Measurements from ENCODE around the gene CHST9. TPM values are rescaled to one million over a fixed set of nuclear protein-coding genes. Genes with fewer than 3 reads are reported as not detected.

CHST9 gene
- total and polyA plus RNA-seq, 2 donors from 2014 or later, result 1.5 to 9.8 TPM

DNA sequence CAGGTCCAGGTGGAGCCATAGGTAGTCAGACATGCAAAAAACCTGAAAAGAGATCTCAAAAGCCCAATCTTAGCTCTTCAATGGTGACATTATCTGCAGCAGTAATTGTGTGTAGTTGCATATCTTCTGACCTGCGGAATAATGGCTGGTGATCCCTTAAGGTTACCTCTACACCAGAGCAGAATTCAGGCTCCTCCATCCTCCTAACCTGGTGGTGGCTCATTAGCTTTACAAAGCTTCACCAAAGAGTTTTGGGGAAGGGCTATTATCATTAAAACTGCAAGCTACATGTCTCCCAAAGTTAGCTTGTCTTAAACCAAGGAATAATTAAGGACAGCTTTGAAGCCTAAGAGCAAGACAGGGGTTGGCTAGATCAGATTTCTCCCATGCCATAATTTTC lies 42.6 kb upstream of the CHST9 start:
- FAIRE-seq (no peak), DNase-seq (no peak)
- no peak overlapping the region for H3K4me3 ChIP-seq (ENCODE audit: low read length in 3 of 3)
- H3K4me1 ChIP-seq (ENCODE audit: control insufficient read depth in 2 of 3, insufficient read depth in 2 of 3, low read depth in 1 of 3, low read length in 3 of 3), result no peaks in the 10 kb centered on the region
- H3K9ac ChIP-seq (ENCODE audit: low read length in 3 of 3), result no peak overlapping the region
- intact Hi-C loops (cut with DNase I), result no loop called here
- no peaks in the 10 kb centered on the region for H3K9me3 ChIP-seq (ENCODE audit: control insufficient read depth in 2 of 3, insufficient read depth in 1 of 3, low read length in 3 of 3)
- no peaks in the 10 kb centered on the region for H3K36me3 ChIP-seq (ENCODE audit: control insufficient read depth in 2 of 3, insufficient read depth in 3 of 3, low read length in 3 of 3)
- no peaks in the 10 kb centered on the region for H3K27me3 ChIP-seq (ENCODE audit: control insufficient read depth, insufficient read depth, low read length)
- H3K27ac ChIP-seq (ENCODE audit: low read depth in 2 of 2, low read length in 2 of 2), result no peak overlapping the region
- TF ChIP-seq, protein P1, sequence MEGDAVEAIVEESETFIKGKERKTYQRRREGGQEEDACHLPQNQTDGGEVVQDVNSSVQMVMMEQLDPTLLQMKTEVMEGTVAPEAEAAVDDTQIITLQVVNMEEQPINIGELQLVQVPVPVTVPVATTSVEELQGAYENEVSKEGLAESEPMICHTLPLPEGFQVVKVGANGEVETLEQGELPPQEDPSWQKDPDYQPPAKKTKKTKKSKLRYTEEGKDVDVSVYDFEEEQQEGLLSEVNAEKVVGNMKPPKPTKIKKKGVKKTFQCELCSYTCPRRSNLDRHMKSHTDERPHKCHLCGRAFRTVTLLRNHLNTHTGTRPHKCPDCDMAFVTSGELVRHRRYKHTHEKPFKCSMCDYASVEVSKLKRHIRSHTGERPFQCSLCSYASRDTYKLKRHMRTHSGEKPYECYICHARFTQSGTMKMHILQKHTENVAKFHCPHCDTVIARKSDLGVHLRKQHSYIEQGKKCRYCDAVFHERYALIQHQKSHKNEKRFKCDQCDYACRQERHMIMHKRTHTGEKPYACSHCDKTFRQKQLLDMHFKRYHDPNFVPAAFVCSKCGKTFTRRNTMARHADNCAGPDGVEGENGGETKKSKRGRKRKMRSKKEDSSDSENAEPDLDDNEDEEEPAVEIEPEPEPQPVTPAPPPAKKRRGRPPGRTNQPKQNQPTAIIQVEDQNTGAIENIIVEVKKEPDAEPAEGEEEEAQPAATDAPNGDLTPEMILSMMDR (IDR thresholded peaks at IDR 0.05; ENCODE audit: borderline replicate concordance, extremely low read depth, insufficient read depth), result no peak

DNA sequence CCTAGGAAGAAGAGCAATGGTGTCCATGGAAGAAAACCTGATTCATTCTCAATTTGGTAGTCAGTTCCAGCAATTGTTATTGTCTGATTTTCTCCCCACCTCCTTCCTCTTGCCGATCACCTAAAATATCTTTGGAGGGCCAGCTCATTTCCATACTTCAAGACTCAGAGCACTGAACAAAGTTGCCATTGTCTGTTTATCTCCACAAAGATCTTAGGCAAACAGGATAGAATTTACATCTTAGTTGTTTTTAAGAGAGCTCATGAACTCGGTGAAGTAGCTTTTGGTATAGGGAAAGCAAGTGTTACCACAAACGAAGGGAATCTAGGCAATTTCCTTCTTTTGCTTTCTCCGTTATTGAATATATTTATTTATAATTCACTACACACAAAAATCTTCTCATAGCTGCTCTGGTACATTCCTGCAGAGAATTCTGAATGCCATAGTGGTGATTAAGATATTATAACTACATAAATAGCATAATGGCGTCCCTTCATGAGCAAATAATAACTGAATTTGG lies 41.5 kb upstream of the CHST9 start:
- FAIRE-seq, result no peak
- no peaks in the 10 kb centered on the region for H3K27me3 ChIP-seq (ENCODE audit: control insufficient read depth, insufficient read depth, low read length)
- H3K36me3 ChIP-seq (ENCODE audit: control insufficient read depth in 2 of 3, insufficient read depth in 3 of 3, low read length in 3 of 3), result no peaks in the 10 kb centered on the region
- intact Hi-C loops (cut with DNase I), result no loop called here
- no peaks in the 10 kb centered on the region for H3K4me1 ChIP-seq (ENCODE audit: control insufficient read depth in 2 of 3, insufficient read depth in 2 of 3, low read depth in 1 of 3, low read length in 3 of 3)
- no peak overlapping the region for H3K9ac ChIP-seq (ENCODE audit: low read length in 3 of 3)
- no peaks in the 10 kb centered on the region for H3K9me3 ChIP-seq (ENCODE audit: control insufficient read depth in 2 of 3, insufficient read depth in 1 of 3, low read length in 3 of 3)
- TF ChIP-seq, protein P1 (IDR thresholded peaks at IDR 0.05; ENCODE audit: borderline replicate concordance, extremely low read depth, insufficient read depth), result no peak
- no peak overlapping the region for H3K4me3 ChIP-seq (ENCODE audit: low read length in 3 of 3)
- no peak overlapping the region for H3K27ac ChIP-seq (ENCODE audit: low read depth in 2 of 2, low read length in 2 of 2)
- no peak for DNase-seq

DNA sequence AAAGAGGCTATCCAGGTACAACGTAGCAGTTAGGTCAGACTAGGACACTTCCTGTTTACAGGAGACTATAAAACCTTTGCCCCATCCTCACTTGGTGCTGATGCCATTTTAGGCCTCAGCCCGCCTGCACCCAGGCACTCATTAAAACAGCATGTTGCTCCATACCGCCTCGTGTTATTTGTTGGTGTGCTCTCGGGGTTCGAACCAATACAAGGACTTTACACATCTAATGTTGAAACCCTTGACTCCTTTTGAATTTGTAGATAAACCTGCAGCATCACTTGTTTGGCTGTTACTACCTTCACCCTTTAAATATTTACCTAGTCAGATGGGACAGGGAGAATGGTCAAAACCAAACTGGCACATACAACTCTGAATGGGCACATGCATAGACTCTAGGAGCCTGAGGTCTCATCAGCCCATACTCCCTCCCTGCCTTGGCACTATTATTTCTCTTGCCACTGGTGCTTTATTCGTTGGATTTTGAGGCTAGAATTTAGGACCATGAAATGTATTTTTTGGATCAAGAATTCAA lies 40.9 kb upstream of the CHST9 start:
- H3K27ac ChIP-seq (ENCODE audit: low read depth in 2 of 2, low read length in 2 of 2), result no peak overlapping the region
- TF ChIP-seq, protein P1 (IDR thresholded peaks at IDR 0.05; ENCODE audit: borderline replicate concordance, extremely low read depth, insufficient read depth), result no peak
- H3K9me3 ChIP-seq (ENCODE audit: control insufficient read depth in 2 of 3, insufficient read depth in 1 of 3, low read length in 3 of 3), result no peaks in the 10 kb centered on the region
- FAIRE-seq (no peak), DNase-seq (no peak)
- no peaks in the 10 kb centered on the region for H3K36me3 ChIP-seq (ENCODE audit: control insufficient read depth in 2 of 3, insufficient read depth in 3 of 3, low read length in 3 of 3)
- H3K9ac ChIP-seq (ENCODE audit: low read length in 3 of 3), result no peak overlapping the region
- intact Hi-C loops (cut with DNase I), result no loop called here
- no peak overlapping the region for H3K4me3 ChIP-seq (ENCODE audit: low read length in 3 of 3)
- H3K27me3 ChIP-seq (ENCODE audit: control insufficient read depth, insufficient read depth, low read length), result no peaks in the 10 kb centered on the region
- H3K4me1 ChIP-seq (ENCODE audit: control insufficient read depth in 2 of 3, insufficient read depth in 2 of 3, low read depth in 1 of 3, low read length in 3 of 3), result no peaks in the 10 kb centered on the region

All from kidney (tissue), 14 donors.